Transverse colon (tissue), 4 donors: ENCODE results near the gene ZNF423.

ENCODE experiments used
- POLR2A ChIP-seq: fragments of 450-650 bp; IDR thresholded peaks from one replicate; pipeline ENCODE4 v1.6.1; 2016; ENCODE audit warnings: antibody characterized with exemption, mild to moderate bottlenecking, moderate library complexity
- POLR2AphosphoS5 ChIP-seq, 3 donors: sonication (generic); formaldehyde crosslinking; IDR thresholded peaks; one replicate each; pipeline ENCODE4 v1.6.1; 2016; ENCODE audit warnings: antibody characterized with exemption in 3 of 3
- TF ChIP-seq, protein P1 (sequence below), 5 experiments: fragments of 200-600 bp in 3 of 5; fragments of 450-650 bp in 2 of 5; sonication (generic) in 3 of 5; IDR thresholded peaks; 1 replicate in 2 of 5; 2 replicates in 3 of 5; pipeline ENCODE4 v1.5.1; 2016 to 2017; ENCODE audit warnings: antibody characterized with exemption in 5 of 5, inconsistent platforms in 3 of 5, mild to moderate bottlenecking in 2 of 5, moderate library complexity in 1 of 5

DNA sequence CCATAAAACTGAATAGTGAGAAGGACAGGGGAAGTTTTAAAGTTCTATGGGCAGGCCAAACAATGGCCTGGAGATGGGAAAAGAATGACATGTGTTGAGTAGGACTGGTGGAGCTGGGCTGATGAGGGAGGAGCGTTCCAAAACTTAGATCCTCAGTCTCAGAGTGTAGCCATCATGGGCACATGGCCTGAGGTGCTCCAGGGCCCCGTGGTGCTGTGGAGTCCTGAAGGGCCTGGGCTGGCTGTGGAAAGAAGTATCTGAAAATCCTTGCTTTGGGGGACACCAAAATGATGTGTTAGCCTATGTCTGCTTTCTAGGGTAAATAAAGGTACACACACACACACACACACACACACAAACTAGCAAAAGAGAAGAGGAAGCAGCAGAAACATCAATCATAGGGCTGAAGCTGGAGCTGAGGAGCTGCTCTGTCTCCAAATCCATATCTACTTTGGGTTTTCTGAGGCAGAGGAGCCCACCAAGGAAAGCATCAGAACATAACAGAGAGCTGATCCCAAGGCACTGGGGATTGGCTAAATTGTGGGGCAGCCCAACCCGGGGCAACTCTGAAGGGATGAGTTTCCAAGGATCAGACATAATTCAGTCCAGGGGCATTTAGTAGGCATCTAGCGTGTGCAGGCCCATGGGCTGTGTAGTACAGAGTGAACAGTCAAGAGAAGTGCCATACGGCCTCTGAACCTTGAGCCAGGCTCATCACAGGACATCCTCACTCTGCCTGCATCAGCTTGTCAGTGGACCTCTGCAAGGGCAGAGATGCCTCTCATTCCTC lies 397.1 kb downstream of the ZNF423 start:
- TF ChIP-seq POLR2A (no peak), POLR2AphosphoS5 (IDR thresholded peaks at IDR 0.05) (no peak)
- TF ChIP-seq, protein P1, sequence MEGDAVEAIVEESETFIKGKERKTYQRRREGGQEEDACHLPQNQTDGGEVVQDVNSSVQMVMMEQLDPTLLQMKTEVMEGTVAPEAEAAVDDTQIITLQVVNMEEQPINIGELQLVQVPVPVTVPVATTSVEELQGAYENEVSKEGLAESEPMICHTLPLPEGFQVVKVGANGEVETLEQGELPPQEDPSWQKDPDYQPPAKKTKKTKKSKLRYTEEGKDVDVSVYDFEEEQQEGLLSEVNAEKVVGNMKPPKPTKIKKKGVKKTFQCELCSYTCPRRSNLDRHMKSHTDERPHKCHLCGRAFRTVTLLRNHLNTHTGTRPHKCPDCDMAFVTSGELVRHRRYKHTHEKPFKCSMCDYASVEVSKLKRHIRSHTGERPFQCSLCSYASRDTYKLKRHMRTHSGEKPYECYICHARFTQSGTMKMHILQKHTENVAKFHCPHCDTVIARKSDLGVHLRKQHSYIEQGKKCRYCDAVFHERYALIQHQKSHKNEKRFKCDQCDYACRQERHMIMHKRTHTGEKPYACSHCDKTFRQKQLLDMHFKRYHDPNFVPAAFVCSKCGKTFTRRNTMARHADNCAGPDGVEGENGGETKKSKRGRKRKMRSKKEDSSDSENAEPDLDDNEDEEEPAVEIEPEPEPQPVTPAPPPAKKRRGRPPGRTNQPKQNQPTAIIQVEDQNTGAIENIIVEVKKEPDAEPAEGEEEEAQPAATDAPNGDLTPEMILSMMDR (IDR thresholded peaks at IDR 0.05): no peak
